H1 (cell line): ENCODE results near the gene LMTK2. TPM values are rescaled to one million over a fixed set of nuclear protein-coding genes. Genes with fewer than 3 reads are reported as not detected.

Experiments
- CTCF ChIA-PET: fragments of 300-600 bp; sonication (Branson Sonifier 250); formaldehyde crosslinking; loops from one replicate; lab custom pipeline; 2021; ENCODE audit not compliant: partially characterized antibody; lab: Charles Lee
- POLR2A ChIA-PET: fragments of 300-600 bp; sonication (Branson Sonifier 250); formaldehyde crosslinking; loops from one replicate; lab custom pipeline; 2021; ENCODE audit warnings: inconsistent platforms; ENCODE audit not compliant: partially characterized antibody; lab: Charles Lee
- DNase-seq, 2 experiments: peaks; one replicate each; pipeline versions ENCODE4 v3.0.0 to v3.0.0-alpha.2; 2010 to 2022; ENCODE audit warnings: low spot score in 2 of 2, low read depth in 1 of 2, mixed read lengths in 1 of 2
- FAIRE-seq: peaks from 2 replicates; lab custom pipeline; 2011; peaks lifted over from hg19 to GRCh38; lab: Jason Lieb, UNC
- H2AFZ ChIP-seq: 2 replicates; pipeline ENCODE4 v1.8.1; 2012; ENCODE audit warnings: low read length, inconsistent platforms
- H2AK5ac ChIP-seq: 2 replicates; pipeline ENCODE4 v1.6.1; 2013; ENCODE audit warnings: low read depth, low read length
- H2BK120ac ChIP-seq: replicated peaks from 2 replicates; pipeline ENCODE3; 2013; ENCODE audit warnings: low read depth, low read length, inconsistent platforms
- H2BK12ac ChIP-seq: 2 replicates; pipeline ENCODE4 v1.6.1; 2013; ENCODE audit warnings: low read depth, low read length
- H2BK15ac ChIP-seq: 2 replicates; pipeline ENCODE4 v1.6.1; 2013; ENCODE audit warnings: low read length
- H2BK20ac ChIP-seq: 2 replicates; pipeline ENCODE4 v1.6.1; 2013; ENCODE audit warnings: low read length
- H2BK5ac ChIP-seq: 2 replicates; pipeline ENCODE4 v1.6.1; 2013; ENCODE audit warnings: low read depth, low read length
- H3K14ac ChIP-seq: 2 replicates; pipeline ENCODE4 v1.6.1; 2013; ENCODE audit warnings: inconsistent platforms; ENCODE audit not compliant: insufficient read length
- H3K18ac ChIP-seq: 2 replicates; pipeline ENCODE4 v1.6.1; 2013; ENCODE audit warnings: low read length; ENCODE audit errors: extremely low read depth
- H3K23ac ChIP-seq: 2 replicates; pipeline ENCODE4 v1.6.1; 2013; ENCODE audit warnings: inconsistent platforms; ENCODE audit not compliant: insufficient read length
- H3K23me2 ChIP-seq: 2 replicates; pipeline ENCODE4 v1.6.1; 2013; ENCODE audit warnings: low read depth, low read length
- H3K27ac ChIP-seq: 2 replicates; pipeline ENCODE4 v1.6.1; 2011; ENCODE audit warnings: low read depth, low read length, inconsistent platforms
- H3K27me3 ChIP-seq, 4 experiments: replicated peaks in 1 of 4; 1 replicate in 1 of 4; 2 replicates in 3 of 4; pipeline versions ENCODE4 v1.6.1 to v1.8.1; 2011 to 2013; ENCODE audit warnings: low read length in 3 of 4, mild to moderate bottlenecking in 3 of 4, inconsistent platforms in 2 of 4, mixed read lengths in 2 of 4, moderate library complexity in 1 of 4; ENCODE audit not compliant: control insufficient read depth in 3 of 4, insufficient read depth in 3 of 4; ENCODE audit errors: extremely low read depth in 1 of 4
- H3K36me3 ChIP-seq, 4 experiments: 2 replicates each; pipeline versions ENCODE4 v1.6.1 to v1.8.1; 2011 to 2013; ENCODE audit warnings: mild to moderate bottlenecking in 4 of 4, low read length in 3 of 4, moderate library complexity in 2 of 4, control low read depth in 1 of 4, inconsistent platforms in 1 of 4; ENCODE audit not compliant: insufficient read depth in 4 of 4, control insufficient read depth in 2 of 4
- H3K4ac ChIP-seq: replicated peaks from 2 replicates; pipeline ENCODE3; 2013; ENCODE audit warnings: low read length, low read depth, mixed read lengths, inconsistent platforms; ENCODE audit not compliant: insufficient read length
- H3K4me1 ChIP-seq, 4 experiments: replicated peaks in 1 of 4; 1 replicate in 1 of 4; 2 replicates in 3 of 4; pipeline versions ENCODE4 v1.6.1 to v1.8.1; 2011 to 2013; ENCODE audit warnings: low read length in 3 of 4, inconsistent platforms in 2 of 4, mixed read lengths in 1 of 4; ENCODE audit not compliant: insufficient read depth in 4 of 4, control insufficient read depth in 3 of 4
- H3K4me2 ChIP-seq, 2 experiments: 2 replicates each; pipeline versions ENCODE4 v1.6.1 to v1.8.1; 2011 to 2013; ENCODE audit warnings: low read depth in 2 of 2, low read length in 2 of 2, control low read depth in 1 of 2, inconsistent platforms in 1 of 2, mild to moderate bottlenecking in 1 of 2; ENCODE audit not compliant: insufficient read depth in 1 of 2
- H3K4me3 ChIP-seq, 4 experiments: fragments of 200-600, 300-600 bp in 1 of 4; sonication (generic), shearing (Covaris generic), sonication (Bioruptor Twin) in 1 of 4; 2 replicates each; pipeline versions ENCODE4 v1.5.1 to v1.8.1; 2011 to 2016; ENCODE audit warnings: low read length in 4 of 4, low read depth in 3 of 4, control low read depth in 2 of 4, inconsistent platforms in 2 of 4, mild to moderate bottlenecking in 2 of 4, mixed read lengths in 1 of 4, moderate library complexity in 1 of 4; ENCODE audit not compliant: insufficient read depth in 2 of 4; ENCODE audit errors: extremely low read depth in 1 of 4
- H3K56ac ChIP-seq: replicated peaks from 2 replicates; pipeline ENCODE3; 2013; ENCODE audit warnings: low read depth, mild to moderate bottlenecking, mixed read lengths, low read length, inconsistent platforms; ENCODE audit not compliant: insufficient read length
- H3K79me1 ChIP-seq: 2 replicates; pipeline ENCODE4 v1.6.1; 2013; ENCODE audit warnings: low read depth, low read length, control low read depth
- H3K79me2 ChIP-seq, 2 experiments: 2 replicates each; pipeline versions ENCODE4 v1.6.1 to v1.8.1; 2012 to 2013; ENCODE audit warnings: low read length in 2 of 2, mild to moderate bottlenecking in 2 of 2, inconsistent platforms in 1 of 2; ENCODE audit not compliant: insufficient read depth in 2 of 2, control insufficient read depth in 1 of 2
- H3K9ac ChIP-seq, 4 experiments: replicated peaks in 1 of 4; 1 replicate in 1 of 4; 2 replicates in 3 of 4; pipeline versions ENCODE4 v1.6.1 to v1.8.1; 2011 to 2013; ENCODE audit warnings: low read depth in 3 of 4, low read length in 3 of 4, control low read depth in 2 of 4, mild to moderate bottlenecking in 2 of 4, moderate library complexity in 2 of 4, inconsistent platforms in 1 of 4; ENCODE audit errors: extremely low read depth in 1 of 4
- H3K9me3 ChIP-seq, 2 experiments: 2 replicates each; pipeline versions ENCODE4 v1.6.1 to v1.8.1; 2012 to 2013; ENCODE audit warnings: mild to moderate bottlenecking in 2 of 2, moderate library complexity in 2 of 2, control low read depth in 1 of 2, inconsistent platforms in 1 of 2, low read depth in 1 of 2, low read length in 1 of 2, mixed read lengths in 1 of 2; ENCODE audit not compliant: insufficient read depth in 2 of 2
- H4K20me1 ChIP-seq, 2 experiments: replicated peaks in 1 of 2; 2 replicates each; pipeline versions ENCODE3 to v1.8.1; 2011 to 2013; ENCODE audit warnings: inconsistent platforms in 2 of 2, low read length in 2 of 2, mild to moderate bottlenecking in 1 of 2; ENCODE audit not compliant: insufficient read depth in 2 of 2, control insufficient read depth in 1 of 2
- H4K5ac ChIP-seq: 2 replicates; pipeline ENCODE4 v1.6.1; 2013; ENCODE audit warnings: low read length, low read depth, mixed read lengths, inconsistent platforms; ENCODE audit not compliant: insufficient read length
- H4K8ac ChIP-seq: 2 replicates; pipeline ENCODE4 v1.8.0; 2013; ENCODE audit warnings: mild to moderate bottlenecking, moderate library complexity, low read length, inconsistent platforms; ENCODE audit not compliant: insufficient read depth; ENCODE audit errors: extremely low read depth
- H4K91ac ChIP-seq: replicated peaks from 2 replicates; pipeline ENCODE3; 2013; ENCODE audit warnings: low read length, mixed read lengths, inconsistent platforms; ENCODE audit not compliant: insufficient read length
- GTF2F1 ChIP-seq: IDR thresholded peaks from 2 replicates; pipeline ENCODE4 v1.6.1; 2012; ENCODE audit warnings: low read depth, low read length, improper control_type of control experiment, borderline replicate concordance
- WGBS, 2 experiments: shearing (Covaris generic) in 1 of 2; methylation state at CpG; one replicate each; pipeline versions ENCODE4 v1.1.6 to v1.1.7; 2013 to 2015; ENCODE audit warnings: low lambda C conversion rate in 2 of 2, mixed read lengths in 2 of 2, inconsistent platforms in 1 of 2, low coverage in 1 of 2, missing lambda C conversion rate in 1 of 2; ENCODE audit not compliant: insufficient replicate concordance in 2 of 2, insufficient coverage in 1 of 2, insufficient read length in 1 of 2; ENCODE audit errors: extremely low coverage in 1 of 2, missing lambda C conversion rate in 1 of 2; 5-methylcytosine and 5-hydroxymethylcytosine counted together
- polyA plus RNA-seq, 7 experiments: library from polyadenylated mRNA; depleted of rRNA in 3 of 7; stranded (reverse) in 5 of 7; unstranded in 2 of 7; fragments of >200 nt in 5 of 7; fragments of 200-250 nt in 2 of 7; gene quantifications; 1 replicate in 5 of 7; 2 replicates in 1 of 7; 4 replicates in 1 of 7; pipeline versions ENCODE4 v1.2.1 to v1.2.3, GENCODE V29; 2011 to 2013; ENCODE audit warnings: missing spikeins in 2 of 7, mixed read lengths in 2 of 7
- total RNA-seq: library from RNA; stranded (reverse); fragmentation: NEBNext Ultra II Directional; extraction: Animal tissue kit (Norgen Biotek cat#: 25700); gene quantifications from 2 replicates; pipeline ENCODE4 v1.2.1, GENCODE V29; 2021
- TF ChIP-seq, protein P1 (sequence below): IDR thresholded peaks from 2 replicates; pipeline ENCODE4 v1.6.1; 2011; ENCODE audit warnings: low read length, improper control_type of control experiment

The LMTK2 gene
- total and polyA plus RNA-seq, 2 of the 8 experiments (the other 6 are each of a cell fraction or from before 2014, with no cell fraction given): 9.7 to 30.7 TPM

DNA sequence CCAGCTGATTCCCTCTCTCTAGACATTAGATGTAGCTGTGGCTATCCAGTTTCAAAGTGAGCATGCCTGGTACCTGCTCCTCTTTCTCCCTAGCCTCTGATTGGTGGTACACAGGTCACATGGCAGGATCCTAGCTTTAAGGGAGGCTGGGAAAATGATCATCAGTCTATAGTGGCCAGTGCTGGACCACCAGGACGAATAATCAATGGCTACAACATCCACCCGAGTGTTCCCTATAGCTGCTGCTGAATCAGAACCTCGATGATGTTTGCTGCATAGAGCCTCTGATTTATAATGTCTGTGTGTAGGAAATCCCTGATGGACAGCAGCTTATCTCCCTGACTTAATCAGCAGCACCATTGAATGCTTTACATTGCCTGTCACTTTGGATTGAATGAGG is 28.9 kb upstream of the LMTK2 start:
- POLR2A ChIA-PET: no interaction called here

More for the DNA sequence above, 28.9 kb upstream of the LMTK2 start:
- 94% methylated on average over 3 of the region's 3 CpGs; no CpG with 5 or more reads in 1 of the 2 experiments for WGBS, 2 experiments
- Histone ChIP-seq H3K4ac (no peak overlapping the region), H3K23me2 (no peaks in the 10 kb centered on the region), H3K18ac (no peak overlapping the region), H3K27ac (no peak overlapping the region), H2BK12ac (no peak overlapping the region), H3K4me3 (no peak overlapping the region), H3K4me2 (no peak overlapping the region), H2AK5ac (no peak overlapping the region), H3K4me1 (peaks cover 0 to 4% (median 2%) of the 10 kb centered on the region in 4 experiments; a peak in 3 of 7 replicates), H3K9me3 (no peaks in the 10 kb centered on the region), H2BK5ac (no peak overlapping the region), H4K20me1 (no peaks in the 10 kb centered on the region), H3K56ac (no peak overlapping the region), H3K27me3 (no peaks in the 10 kb centered on the region)
- TF ChIP-seq GTF2F1: no peak
- TF ChIP-seq, protein P1, sequence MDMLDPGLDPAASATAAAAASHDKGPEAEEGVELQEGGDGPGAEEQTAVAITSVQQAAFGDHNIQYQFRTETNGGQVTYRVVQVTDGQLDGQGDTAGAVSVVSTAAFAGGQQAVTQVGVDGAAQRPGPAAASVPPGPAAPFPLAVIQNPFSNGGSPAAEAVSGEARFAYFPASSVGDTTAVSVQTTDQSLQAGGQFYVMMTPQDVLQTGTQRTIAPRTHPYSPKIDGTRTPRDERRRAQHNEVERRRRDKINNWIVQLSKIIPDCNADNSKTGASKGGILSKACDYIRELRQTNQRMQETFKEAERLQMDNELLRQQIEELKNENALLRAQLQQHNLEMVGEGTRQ: peak; percentile 34; the same call in 1 of the 2 replicates
- TF ChIP-seq, all 59 proteins: peak for 1
- no peak overlapping the region for H3K14ac ChIP-seq
- H2BK120ac ChIP-seq: no peak overlapping the region
- H3K23ac ChIP-seq: no peak overlapping the region
- H2AFZ ChIP-seq: no peak overlapping the region; the same call in 1 of the 2 replicates
- H4K5ac ChIP-seq: no peak overlapping the region
- no peak overlapping the region for H3K9ac ChIP-seq
- FAIRE-seq: no peak
- H3K79me1 ChIP-seq: no peaks in the 10 kb centered on the region
- no peak overlapping the region for H4K91ac ChIP-seq
- CTCF ChIA-PET: interaction anchor here (0.8 to 1.3 kb wide), 3 partner anchors 89 to 395 kb away, joined by 3 to 4 read pairs (median 4); no protein-coding TSS in a partner anchor
- no peak overlapping the region for H2BK15ac ChIP-seq
- H4K8ac ChIP-seq: no peak overlapping the region
- DNase-seq: no peak
- H3K36me3 ChIP-seq: no peaks in the 10 kb centered on the region
- H2BK20ac ChIP-seq: no peak overlapping the region
- H3K79me2 ChIP-seq: no peaks in the 10 kb centered on the region
